ENCODE data around the gene TSACC. TPM values are rescaled to one million over a fixed set of nuclear protein-coding genes. Genes with fewer than 3 reads are reported as not detected.

TSACC gene
- total RNA-seq, 1 donor from 2014 or later = 0.44 TPM

DNA sequence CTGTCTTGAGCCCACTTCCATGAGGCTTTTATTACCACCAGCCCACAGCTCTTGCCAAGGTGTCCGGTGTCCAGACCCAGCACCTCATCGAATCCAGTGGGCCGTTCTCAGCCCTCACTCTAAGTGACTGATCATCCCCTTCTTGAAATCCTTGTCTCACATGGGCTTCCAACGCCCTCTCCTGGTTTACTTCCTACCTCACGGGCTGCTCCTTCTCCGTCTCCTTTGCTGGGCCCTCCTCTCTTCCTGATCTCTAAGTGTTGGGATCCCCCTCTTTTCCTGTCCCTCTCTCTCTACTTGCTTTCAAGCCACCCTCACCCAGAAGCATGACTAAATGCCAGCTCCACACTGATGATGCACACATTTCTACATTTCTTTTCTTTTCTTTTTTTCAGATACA lies 21.6 kb downstream of the TSACC start:
- CTCF ChIA-PET = interaction anchor here (2.0 to 2.1 kb wide), 2 partner anchors 15 to 86 kb away, joined by 6 to 11 read pairs; no protein-coding TSS in a partner anchor
- ATAC-seq (ENCODE audit: low read depth) (no peak), DNase-seq (no peak)
- Mint-ChIP-seq H3K27me3 (peaks cover 35% of the 10 kb centered on the region), H3K4me3 (no peak overlapping the region), H3K4me1 (peaks cover 4% of the 10 kb centered on the region), H3K36me3 (ENCODE audit: low read depth) (no peaks in the 10 kb centered on the region), H3K27ac (no peak overlapping the region), H3K9me3 (no peaks in the 10 kb centered on the region)
- TF ChIP-seq, protein P1, sequence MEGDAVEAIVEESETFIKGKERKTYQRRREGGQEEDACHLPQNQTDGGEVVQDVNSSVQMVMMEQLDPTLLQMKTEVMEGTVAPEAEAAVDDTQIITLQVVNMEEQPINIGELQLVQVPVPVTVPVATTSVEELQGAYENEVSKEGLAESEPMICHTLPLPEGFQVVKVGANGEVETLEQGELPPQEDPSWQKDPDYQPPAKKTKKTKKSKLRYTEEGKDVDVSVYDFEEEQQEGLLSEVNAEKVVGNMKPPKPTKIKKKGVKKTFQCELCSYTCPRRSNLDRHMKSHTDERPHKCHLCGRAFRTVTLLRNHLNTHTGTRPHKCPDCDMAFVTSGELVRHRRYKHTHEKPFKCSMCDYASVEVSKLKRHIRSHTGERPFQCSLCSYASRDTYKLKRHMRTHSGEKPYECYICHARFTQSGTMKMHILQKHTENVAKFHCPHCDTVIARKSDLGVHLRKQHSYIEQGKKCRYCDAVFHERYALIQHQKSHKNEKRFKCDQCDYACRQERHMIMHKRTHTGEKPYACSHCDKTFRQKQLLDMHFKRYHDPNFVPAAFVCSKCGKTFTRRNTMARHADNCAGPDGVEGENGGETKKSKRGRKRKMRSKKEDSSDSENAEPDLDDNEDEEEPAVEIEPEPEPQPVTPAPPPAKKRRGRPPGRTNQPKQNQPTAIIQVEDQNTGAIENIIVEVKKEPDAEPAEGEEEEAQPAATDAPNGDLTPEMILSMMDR (IDR thresholded peaks at IDR 0.05) = no peak
- intact Hi-C loops (cut with micrococcal nuclease) = no loop called here
- POLR2A ChIA-PET = no interaction called here

GRCh38 chr1:156360534-156360933 lies 22.2 kb downstream of the TSACC start:
- ChIA-PET CTCF (no interaction called here), POLR2A (no interaction called here)
- H3K36me3 Mint-ChIP-seq (ENCODE audit: low read depth) = no peaks in the 10 kb centered on the region
- DNase-seq (no peak), ATAC-seq (ENCODE audit: low read depth) (no peak)
- H3K4me1 Mint-ChIP-seq = peaks cover 4% of the 10 kb centered on the region
- H3K9me3 Mint-ChIP-seq = no peaks in the 10 kb centered on the region
- TF ChIP-seq, protein P1 (IDR thresholded peaks at IDR 0.05) = no peak
- no peak overlapping the region for H3K27ac Mint-ChIP-seq
- H3K27me3 Mint-ChIP-seq = peaks cover 38% of the 10 kb centered on the region
- no peak overlapping the region for H3K4me3 Mint-ChIP-seq
- intact Hi-C loops (cut with micrococcal nuclease) = no loop called here

GRCh38 chr1:156365754-156366153 lies 27.4 kb downstream of the TSACC start:
- H3K36me3 Mint-ChIP-seq (ENCODE audit: low read depth) = no peaks in the 10 kb centered on the region
- H3K27ac Mint-ChIP-seq = no peak overlapping the region
- H3K27me3 Mint-ChIP-seq = peaks cover 40% of the 10 kb centered on the region
- intact Hi-C loops (cut with micrococcal nuclease) = no loop called here
- no peak overlapping the region for H3K4me3 Mint-ChIP-seq
- DNase-seq = no peak
- peaks cover 4% of the 10 kb centered on the region for H3K4me1 Mint-ChIP-seq
- no peak for ATAC-seq (ENCODE audit: low read depth)
- TF ChIP-seq, protein P1 (IDR thresholded peaks at IDR 0.05) = no peak
- CTCF ChIA-PET = no interaction called here
- H3K9me3 Mint-ChIP-seq = no peaks in the 10 kb centered on the region
- POLR2A ChIA-PET = no interaction called here

- H3K4me1 Mint-ChIP-seq = peaks cover 4% of the 10 kb centered on the region
- intact Hi-C loops (cut with micrococcal nuclease) = no loop called here
- TF ChIP-seq, protein P1 (IDR thresholded peaks at IDR 0.05) = no peak
- ATAC-seq (ENCODE audit: low read depth) = no peak
- CTCF ChIA-PET = no interaction called here
- H3K36me3 Mint-ChIP-seq (ENCODE audit: low read depth) = no peaks in the 10 kb centered on the region
- peaks cover 42% of the 10 kb centered on the region for H3K27me3 Mint-ChIP-seq
- no peak overlapping the region for H3K4me3 Mint-ChIP-seq
- DNase-seq = no peak
- POLR2A ChIA-PET = interaction anchor here (0.6 kb wide), 1 partner anchor 103 kb away, joined by 4 read pairs; no protein-coding TSS in a partner anchor
- H3K9me3 Mint-ChIP-seq = no peaks in the 10 kb centered on the region
- no peak overlapping the region for H3K27ac Mint-ChIP-seq
Measured at GRCh38 chr1:156366378-156367166, 28.2 kb downstream of the TSACC start.

GRCh38 chr1:156367383-156368156 lies 29.2 kb downstream of the TSACC start:
- CTCF ChIA-PET = no interaction called here
- no peak overlapping the region for H3K4me3 Mint-ChIP-seq
- intact Hi-C loops (cut with micrococcal nuclease) = no loop called here

More at GRCh38 chr1:156367383-156368156, 29.2 kb downstream of the TSACC start:
- H3K27me3 Mint-ChIP-seq = peaks cover 48% of the 10 kb centered on the region
- H3K9me3 Mint-ChIP-seq = no peaks in the 10 kb centered on the region
- no peak for DNase-seq
- H3K27ac Mint-ChIP-seq = no peak overlapping the region
- POLR2A ChIA-PET = interaction anchor here (0.6 kb wide), 1 partner anchor 102 kb away, joined by 4 read pairs; no protein-coding TSS in a partner anchor
- TF ChIP-seq, protein P1 (IDR thresholded peaks at IDR 0.05) = no peak
- no peak for ATAC-seq (ENCODE audit: low read depth)
- H3K4me1 Mint-ChIP-seq = peaks cover 4% of the 10 kb centered on the region
- no peaks in the 10 kb centered on the region for H3K36me3 Mint-ChIP-seq (ENCODE audit: low read depth)

Data from activated B cell treated with CpG ODN at 0.5 μM for 24 hours (primary cell).